A204.1 (cell line): ENCODE measurements around the gene MROH2A.

Experiments used
- FAIRE-seq: peaks from 2 replicates; lab custom pipeline; 2012; peaks lifted over from hg19 to GRCh38; lab: Jason Lieb, UNC

MROH2A gene

DNA sequence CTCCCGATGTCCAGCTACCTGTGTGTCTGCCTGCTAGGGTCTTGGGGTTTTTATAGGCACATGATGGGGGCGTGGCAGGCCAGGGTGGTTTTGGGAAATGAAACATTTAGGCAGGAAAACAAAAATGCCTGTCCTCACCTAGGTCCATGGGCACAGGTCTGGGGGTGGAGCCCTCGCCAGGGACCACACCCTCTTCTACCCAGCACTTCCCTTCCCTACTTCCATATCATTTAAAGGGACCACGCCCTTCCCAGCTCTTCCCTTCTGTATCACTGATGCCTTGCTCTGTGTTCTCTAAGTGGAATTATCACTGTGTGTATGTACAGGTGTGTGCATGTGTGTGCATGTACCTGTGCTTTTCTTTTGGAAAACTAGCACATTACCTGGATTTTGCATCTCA lies 11.7 kb upstream of the MROH2A start:
- FAIRE-seq: no peak

DNA sequence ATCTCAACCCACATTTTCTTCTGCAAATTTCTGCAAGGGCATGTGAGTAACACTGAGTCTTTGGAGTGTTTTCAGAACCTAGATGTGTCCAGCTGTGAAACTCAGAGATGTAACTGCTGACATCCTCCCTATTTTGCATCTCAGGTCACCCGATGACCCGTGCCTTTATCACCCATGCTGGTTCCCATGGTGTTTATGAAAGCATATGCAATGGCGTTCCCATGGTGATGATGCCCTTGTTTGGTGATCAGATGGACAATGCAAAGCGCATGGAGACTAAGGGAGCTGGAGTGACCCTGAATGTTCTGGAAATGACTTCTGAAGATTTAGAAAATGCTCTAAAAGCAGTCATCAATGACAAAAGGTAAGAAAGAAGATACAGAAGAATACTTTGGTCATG lies 10.1 kb upstream of the MROH2A start:
- no peak for FAIRE-seq

DNA sequence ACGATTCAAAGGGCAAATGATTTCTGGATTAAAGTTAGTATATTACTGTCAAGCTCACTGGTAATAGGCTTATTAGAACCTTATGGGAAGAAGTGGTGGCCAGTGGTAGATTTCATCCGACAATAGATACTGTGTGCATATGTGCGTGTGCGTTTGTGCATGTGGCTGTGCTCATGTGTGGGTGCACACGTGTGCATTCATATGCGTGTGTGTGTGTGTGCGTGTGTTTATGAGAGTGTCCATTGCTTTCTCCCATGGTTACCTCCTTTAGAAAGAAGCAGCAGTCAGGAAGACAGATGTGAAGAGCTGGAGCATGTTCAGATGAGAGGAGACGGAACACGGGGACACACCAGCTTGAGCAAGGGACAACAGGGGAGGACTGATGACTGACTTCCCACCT lies 8.9 kb upstream of the MROH2A start:
- no peak for FAIRE-seq

DNA sequence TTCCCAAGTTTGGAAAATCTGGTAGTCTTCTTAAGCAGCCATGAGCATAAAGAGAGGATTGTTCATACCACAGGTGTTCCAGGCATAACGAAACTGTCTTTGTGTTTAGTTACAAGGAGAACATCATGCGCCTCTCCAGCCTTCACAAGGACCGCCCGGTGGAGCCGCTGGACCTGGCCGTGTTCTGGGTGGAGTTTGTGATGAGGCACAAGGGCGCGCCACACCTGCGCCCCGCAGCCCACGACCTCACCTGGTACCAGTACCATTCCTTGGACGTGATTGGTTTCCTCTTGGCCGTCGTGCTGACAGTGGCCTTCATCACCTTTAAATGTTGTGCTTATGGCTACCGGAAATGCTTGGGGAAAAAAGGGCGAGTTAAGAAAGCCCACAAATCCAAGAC lies 6.0 kb upstream of the MROH2A start:
- no peak for FAIRE-seq

DNA sequence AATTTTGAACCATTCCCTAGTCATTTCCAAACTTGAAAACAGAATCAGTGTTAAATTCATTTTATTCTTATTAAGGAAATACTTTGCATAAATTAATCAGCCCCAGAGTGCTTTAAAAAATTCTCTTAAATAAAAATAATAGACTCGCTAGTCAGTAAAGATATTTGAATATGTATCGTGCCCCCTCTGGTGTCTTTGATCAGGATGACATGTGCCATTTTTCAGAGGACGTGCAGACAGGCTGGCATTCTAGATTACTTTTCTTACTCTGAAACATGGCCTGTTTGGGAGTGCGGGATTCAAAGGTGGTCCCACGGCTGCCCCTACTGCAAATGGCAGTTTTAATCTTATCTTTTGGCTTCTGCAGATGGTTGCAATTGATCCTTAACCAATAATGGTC lies 5.5 kb upstream of the MROH2A start:
- FAIRE-seq: no peak

DNA sequence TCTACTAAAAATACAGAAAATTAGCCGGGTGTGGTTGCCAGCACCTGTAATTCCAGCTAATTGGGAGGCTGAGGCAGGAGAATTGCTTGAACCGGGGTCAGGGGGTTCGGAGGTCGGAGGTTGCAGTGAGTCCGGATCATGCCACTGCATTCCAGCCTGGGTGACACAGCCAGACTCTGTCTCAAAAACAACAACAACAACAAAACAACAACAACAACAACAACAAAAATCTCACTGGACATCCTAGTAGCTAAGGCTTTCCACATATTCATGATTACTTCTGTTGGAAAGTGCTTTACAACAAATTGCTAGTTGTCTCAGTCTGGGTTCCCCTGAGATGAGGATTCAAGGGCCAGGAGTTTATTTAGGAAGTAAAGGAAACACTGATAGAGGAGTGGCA lies 4.3 kb upstream of the MROH2A start:
- FAIRE-seq: no peak

DNA sequence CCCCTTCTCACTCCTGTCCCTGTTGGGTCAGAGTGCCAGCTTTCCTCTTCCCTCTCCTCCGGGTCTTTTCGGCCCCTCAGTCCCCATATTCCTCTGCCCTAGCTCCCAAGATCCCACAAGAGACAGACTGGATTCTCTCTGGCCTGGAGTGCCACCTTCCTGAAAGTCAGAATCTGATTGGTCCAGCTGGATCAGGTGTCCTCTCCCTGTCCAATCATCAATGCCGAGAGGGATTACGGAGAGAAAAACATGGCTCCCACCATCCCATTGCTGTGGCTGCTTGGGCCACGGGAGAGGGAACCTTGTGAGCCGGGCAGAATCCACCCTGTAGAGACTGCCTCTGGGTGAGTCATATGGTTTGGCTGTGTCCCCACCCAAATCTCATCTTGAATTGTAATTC lies 2.7 kb upstream of the MROH2A start:
- FAIRE-seq: no peak

DNA sequence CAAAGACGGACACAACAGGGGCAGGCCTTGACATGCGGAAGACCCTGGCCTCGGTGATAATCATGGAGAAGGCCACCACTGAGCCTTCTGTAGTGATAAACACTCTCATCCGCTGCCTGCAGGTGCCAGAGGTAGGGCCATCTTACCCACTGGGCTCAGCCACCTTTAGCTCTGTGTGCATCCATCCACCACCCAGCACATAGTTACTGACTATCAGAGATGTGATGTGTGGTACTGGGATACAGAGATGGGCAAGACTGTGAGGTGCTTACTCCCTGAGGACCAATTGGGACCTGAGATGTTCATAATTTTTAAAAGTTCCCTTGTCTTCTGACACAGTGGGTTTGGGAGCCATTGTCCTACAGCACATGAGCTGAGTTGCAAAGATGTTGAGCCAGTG lies 1.6 kb downstream of the MROH2A start:
- FAIRE-seq: no peak

DNA sequence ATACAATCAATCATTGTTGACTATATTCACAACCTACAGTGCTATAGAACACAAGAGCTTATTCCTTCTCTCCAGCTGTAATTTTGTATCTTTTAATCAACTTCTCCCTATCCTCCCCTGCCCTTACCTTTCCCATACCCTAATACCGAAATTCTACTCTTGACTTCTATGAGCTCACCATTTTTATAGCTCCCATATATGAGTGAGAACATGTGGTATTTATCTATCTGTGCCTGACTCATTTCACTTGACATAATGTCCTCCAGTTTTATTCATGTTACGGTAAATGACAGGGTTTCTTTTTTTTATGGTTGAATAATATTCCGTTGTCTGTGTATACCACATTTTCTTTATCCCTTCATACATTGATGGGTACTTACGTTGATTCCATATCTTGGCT lies 2.6 kb downstream of the MROH2A start:
- FAIRE-seq: no peak

DNA sequence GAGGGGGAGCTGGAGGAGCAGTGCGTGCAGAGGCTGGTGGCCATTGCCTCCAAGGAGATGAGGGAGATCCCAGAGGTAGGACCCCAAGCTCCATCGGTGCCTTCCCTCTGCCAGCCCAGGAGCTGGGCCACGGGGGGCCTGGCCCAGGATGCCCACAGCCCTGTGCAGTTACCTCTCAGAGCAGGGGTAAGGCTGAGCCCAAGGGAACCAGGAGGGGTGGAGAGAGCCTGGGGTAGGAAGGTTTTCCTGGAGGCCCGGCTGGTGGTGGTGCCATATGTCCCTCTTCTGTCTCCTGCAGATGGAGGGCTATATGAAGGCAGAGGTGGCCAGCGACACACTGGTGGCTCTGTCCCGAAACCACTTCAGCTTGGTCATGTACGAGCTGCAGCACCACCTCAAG lies 11.4 kb downstream of the MROH2A start:
- FAIRE-seq: no peak

DNA sequence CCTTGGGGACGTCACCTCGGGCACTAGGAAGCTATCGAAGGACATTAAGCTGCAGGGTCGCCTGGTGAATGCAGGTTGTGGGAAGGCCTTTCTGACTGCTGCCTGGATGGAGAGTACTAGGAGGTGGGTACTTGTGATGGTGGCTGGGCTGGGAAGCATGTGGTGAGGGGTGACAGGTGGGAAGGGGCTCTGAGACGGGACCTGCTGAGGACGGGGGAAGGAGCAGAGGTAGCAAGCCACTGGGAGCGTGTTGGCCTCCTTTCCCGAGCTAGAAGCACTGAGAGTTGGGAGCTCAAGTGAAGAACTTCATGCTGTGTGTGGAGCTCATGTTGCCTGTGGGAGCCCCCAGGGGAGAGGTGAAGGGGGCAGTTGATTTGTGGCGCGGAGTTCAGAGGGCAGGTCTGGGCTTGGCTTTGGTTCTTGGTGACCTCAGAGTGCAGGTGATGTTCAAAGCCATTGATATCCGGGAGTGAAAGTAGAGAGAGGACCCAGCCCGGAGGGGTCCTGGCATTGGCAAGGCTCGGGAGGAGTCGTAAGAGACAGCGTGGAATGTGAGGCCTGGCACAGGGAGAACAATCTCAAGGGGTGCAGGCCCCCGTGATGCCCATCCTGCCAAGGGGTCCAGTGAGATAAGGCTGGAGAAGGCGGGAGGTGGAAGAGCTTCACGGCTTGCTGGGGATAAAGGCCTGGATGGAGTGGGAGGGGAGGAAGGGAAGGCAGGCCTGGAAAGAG lies 13.2 kb downstream of the MROH2A start:
- no peak for FAIRE-seq

DNA sequence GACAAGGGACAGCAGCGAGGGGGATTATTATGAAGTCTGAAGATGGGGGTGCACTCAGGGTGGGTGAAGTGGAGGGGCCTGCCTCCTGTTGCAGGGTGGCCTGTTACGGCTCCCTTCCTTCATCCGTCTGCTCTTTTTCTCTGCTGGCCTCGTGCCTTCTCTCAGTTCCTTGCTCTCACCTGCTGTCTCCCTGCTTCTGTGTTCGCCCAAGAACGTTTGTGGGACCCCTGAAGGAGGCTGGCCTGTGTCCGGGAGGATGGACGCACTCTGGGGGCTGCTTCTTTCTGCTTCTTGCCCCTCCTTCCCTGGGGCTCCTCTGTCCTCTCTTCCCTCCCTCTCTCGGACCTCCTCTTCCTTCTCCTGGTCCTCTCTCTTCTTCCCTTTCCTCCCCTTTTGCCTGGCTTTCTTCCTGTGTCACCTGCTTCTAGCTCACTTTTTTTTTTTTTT lies 13.8 kb downstream of the MROH2A start:
- no peak for FAIRE-seq

DNA sequence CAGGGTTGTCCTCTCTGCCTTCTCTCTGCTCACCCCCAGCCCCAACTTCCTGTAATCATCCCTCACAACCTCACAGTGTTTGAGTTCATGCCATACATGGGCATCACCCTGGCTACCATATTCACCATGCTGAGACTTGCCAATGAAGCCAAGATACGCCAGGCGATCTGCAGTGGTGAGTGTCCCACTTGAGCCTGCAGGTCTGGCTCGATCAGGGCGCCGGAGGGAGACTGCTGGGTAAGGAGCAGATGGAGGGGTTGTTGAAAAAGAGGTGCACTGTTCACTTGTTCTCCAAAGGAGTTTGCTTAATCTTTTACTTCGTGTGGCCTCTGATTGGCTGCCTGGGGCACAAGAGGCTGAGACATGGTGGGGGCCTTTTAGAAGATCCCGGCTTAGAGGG lies 14.6 kb downstream of the MROH2A start:
- no peak for FAIRE-seq

DNA sequence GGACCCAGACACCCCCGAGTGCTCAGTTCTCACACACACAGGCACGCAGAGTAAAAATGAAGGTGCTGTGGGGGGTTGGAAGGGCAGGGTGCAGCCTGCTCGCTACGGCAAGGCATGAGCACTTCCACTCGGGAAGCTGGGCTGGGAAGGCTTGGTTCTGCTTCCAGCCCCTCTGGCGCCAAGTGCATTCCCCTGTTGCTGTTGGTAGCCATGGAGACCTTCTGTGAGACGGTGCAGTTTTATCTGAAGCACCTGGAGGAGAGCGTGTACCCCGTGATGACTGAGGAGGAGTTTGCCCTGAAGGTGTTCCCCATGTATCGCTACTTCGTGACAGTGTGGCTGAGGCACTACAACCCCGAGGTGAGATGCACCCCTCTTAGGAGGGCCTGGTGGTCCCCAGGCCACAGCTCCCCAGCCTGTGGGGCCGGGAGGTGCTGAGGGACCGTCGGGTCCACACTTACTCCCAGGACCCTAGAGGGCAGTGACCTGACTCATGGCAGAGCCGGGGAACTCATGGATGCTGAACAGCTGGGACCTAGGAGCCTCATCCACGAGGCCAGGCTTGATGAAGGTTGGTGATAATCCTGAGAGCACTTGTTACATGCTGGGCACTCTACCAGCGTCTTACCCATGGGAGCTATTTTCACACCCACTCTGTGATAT lies 15.5 kb downstream of the MROH2A start:
- no peak for FAIRE-seq

DNA sequence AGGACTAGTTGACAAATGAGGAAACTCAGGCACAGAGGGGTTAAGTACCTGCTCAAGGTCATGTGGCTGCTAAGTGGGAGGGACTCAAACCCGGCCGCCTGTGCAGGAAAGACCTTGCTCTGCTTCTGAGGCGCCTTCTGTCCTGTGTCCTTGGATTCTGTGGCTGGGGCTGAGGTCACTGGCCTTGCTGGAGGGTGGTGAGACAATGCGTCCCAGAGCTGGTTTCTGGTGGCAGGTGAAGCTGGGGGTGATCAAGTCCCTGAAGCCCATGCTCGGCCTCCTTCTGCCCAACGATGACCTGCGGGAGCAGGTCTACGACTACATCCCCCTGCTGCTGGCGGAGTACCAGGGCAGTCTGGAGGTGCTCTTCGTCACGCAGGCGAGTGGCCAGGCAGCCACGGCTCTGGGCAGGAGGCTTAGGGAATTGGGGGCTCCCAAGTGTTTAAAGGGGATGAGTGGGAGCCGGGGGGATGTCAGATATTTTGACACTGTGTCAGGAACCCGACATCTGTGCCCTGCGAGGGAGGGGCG lies 16.1 kb downstream of the MROH2A start:
- no peak for FAIRE-seq

DNA sequence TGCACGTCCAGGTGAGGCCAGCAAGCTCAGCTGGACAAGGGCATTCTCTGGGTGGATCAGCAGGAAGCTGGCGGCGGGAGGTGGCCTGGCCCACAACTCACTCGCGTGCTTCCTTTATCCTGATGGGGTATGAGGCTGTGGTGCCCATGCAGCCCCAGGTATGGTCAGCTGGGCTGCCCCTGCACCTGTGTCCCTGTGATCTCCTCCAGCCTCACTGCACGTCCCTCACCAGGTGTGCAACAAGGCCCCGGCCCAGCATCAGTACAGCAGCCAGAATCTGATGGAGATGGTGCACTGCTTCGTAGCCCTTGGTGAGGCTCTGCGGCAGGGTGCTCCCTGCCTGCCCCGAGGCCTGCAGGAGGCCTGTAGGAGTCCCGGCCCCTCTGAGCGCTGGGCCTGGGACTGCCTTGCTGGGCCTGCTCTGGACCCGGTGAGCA lies 17.6 kb downstream of the MROH2A start:
- FAIRE-seq: no peak

DNA sequence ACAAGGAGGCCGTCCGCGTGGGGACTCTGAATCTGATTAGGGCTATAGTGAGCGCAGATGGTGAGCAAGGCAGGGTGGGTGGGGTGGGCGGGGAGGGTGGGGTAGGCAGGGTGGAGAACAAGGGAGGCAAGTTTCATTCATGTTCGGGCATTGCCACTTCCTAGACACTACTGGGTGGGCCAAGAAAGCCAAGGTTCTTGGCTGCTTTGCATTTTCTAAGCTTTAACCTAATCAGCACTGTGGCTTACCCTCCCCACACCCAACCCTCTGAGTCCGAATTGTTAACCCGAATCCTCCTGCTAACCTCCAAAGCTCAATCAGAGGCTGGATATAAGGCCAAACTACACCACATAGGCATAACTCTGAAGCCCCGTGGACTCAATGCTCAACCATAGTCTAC lies 18.1 kb downstream of the MROH2A start:
- no peak for FAIRE-seq

DNA sequence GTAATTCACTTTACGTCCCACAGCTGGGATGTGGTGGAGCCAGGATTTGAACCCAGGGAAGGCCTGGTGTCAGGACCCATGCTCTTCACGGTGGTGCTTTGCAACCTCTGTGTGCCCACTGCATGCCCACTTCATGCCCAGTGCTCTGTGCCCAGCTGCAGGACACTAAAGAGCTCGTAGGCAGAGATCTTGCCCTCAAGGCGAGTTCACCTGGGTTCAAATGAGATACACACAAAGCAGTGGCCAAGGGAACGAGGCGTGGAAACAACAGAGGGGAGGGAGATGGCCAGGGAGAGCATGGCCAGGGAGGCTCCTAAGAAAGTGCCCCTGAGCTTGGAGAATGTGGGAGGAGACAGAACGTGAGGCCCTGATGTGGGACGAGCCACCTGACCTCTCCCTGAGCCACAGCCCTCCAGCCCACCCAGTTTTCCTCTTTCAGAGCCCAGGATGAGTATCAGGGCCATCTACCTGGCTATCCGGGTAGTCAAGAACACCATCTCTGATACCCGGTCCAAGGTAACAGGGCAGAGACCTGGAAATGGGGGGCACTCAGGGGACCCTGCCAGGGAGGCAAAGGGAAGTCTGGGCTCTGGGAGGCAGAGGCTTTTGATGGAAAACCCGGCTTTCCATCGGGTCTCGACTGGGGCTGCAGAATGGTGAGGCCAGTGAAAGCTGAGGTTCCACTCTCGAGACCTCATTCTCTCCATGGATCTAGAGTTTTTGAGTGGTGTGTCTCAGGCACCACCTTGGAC lies 20.4 kb downstream of the MROH2A start:
- no peak for FAIRE-seq

DNA sequence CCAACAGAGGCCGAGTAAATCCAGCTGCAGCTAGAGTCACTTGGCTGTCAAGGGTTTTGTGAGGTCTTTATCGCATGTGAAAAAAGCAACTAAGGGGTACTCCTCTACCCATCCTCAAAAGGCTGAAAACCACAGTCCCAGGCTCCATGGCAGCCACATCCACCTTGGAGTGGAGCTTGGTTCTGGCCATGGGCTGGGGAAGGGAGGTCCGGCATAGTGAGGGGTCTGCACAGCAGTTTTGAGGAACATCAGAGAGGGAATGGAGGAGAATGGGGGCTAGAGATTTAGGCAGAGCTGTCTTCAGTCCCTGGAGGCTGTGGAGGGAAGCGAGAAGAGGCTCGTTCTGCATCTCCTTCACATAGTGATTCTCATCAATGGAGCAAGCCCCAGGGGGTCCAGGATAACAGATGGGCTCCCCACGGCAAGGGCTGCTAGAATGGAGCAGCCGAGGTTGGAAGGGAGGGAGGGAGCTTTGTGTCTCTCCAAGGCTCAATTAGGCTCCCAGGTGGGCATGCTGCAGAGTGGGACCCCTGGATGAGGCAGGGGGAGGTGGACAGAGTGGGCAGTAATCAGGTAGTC lies 21.0 kb downstream of the MROH2A start:
- no peak for FAIRE-seq

DNA sequence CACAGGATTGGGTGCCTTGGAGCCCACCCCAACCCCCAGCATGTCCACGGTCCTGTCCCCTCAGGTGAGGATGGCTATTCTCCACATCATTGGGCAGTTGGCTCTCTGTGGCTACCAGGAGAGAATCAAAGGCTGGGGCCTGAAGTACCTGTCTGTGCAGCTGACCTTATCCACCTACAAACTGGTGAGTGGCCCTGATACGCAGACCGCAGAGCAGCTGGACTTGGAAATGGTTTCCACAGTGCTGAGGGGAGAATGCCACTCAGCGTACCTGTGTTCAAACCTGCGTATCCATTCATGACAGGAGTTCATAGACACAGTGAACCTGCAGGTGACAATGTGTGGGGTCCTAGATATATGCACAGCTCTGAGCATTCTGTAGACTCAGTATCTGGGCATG lies 21.6 kb downstream of the MROH2A start:
- FAIRE-seq: no peak

DNA sequence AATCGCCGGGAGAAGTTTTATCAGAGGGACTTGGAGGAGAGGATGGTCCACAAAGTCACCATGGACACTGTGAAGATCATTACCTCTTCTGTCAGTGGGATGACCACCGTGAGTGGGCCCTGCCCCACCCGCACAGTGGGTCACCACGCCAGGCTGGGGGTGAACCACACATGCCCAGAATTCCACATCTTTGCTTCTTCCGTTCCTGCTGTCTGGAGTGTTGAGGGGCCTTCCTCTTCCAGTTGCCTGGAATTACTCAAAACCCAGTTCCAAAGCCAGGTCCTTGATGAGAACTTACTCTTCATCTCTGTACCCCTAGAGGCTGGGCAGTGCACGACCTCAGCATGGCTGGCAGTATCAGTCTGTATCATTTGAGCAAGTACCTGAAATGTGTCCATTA lies 22.1 kb downstream of the MROH2A start:
- FAIRE-seq: no peak

DNA sequence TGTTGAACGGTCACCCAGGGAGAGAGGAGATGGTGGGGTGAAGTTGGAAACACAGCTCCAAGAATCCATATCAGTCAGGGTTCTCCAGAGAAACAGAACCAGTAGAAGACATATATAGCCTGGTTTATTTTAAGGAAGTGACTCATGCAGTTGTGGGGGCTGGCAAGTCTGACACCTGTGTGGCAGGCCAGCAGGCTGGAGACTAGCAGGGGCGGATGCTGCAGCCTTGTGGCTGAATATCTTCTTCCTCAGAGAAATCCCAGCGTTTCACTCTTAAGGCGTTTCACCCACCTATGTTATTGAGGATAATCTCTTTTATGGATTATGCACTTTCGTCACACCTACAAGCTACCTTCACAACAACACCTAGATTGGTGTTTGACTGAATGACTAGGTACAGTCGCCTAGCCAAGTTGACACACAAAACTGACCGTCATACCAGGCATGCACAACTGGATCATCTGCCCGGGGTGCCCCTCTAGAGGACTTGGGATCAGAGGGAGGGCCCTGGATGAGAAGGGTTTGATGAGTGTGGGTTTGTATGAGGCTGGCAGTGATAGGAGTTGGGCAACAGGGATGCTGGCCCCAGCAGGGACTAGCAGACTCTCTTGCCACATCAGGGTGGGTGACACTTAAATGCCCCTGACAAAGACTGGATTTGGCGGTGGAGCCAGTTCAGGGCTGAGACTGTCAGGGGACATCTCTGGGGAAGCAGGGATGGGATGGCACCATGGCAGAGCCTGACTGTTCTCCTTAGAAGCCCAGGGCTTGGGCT lies 23.4 kb downstream of the MROH2A start:
- FAIRE-seq: no peak
